NCI-H345 (cell line): ENCODE measurements around the gene CBLL1.

Source experiments
- DNase-seq: peaks from one replicate; lab custom pipeline; 2025; lab: John Stamatoyannopoulos, UW

CBLL1 gene

GRCh38 chr7:107744345-107744750, 406 bp downstream of the CBLL1 start:
- DNase-seq, result no peak

- no peak for DNase-seq
Observed at GRCh38 chr7:107746006-107746405, 2.1 kb downstream of the CBLL1 start.

- no peak for DNase-seq
Observed at GRCh38 chr7:107751113-107751512, 7.2 kb downstream of the CBLL1 start.

- no peak for DNase-seq
Observed at GRCh38 chr7:107754642-107755041, 10.7 kb downstream of the CBLL1 start.

- no peak for DNase-seq
Observed at GRCh38 chr7:107758667-107759066, 14.7 kb downstream of the CBLL1 start.

- DNase-seq, result no peak
Observed at GRCh38 chr7:107767391-107767790, 23.4 kb downstream of the CBLL1 start.

GRCh38 chr7:107768263-107768662, 24.3 kb downstream of the CBLL1 start:
- DNase-seq, result no peak

- DNase-seq, result no peak
Observed at GRCh38 chr7:107773027-107773426, 29.1 kb downstream of the CBLL1 start.

GRCh38 chr7:107777702-107778101, 33.8 kb downstream of the CBLL1 start:
- no peak for DNase-seq

GRCh38 chr7:107778283-107778682, 34.3 kb downstream of the CBLL1 start:
- DNase-seq, result no peak

GRCh38 chr7:107779647-107780099, 35.7 kb downstream of the CBLL1 start:
- no peak for DNase-seq

- no peak for DNase-seq
Observed at GRCh38 chr7:107782374-107782773, 38.4 kb downstream of the CBLL1 start.

- DNase-seq, result no peak
Observed at GRCh38 chr7:107783648-107784047, 39.7 kb downstream of the CBLL1 start.

GRCh38 chr7:107785170-107785569, 41.2 kb downstream of the CBLL1 start:
- no peak for DNase-seq

GRCh38 chr7:107785926-107786325, 42.0 kb downstream of the CBLL1 start:
- DNase-seq, result no peak

- no peak for DNase-seq
Observed at GRCh38 chr7:107788216-107788615, 44.3 kb downstream of the CBLL1 start.

GRCh38 chr7:107788662-107789061, 44.7 kb downstream of the CBLL1 start:
- no peak for DNase-seq

- no peak for DNase-seq
Observed at GRCh38 chr7:107789647-107790046, 45.7 kb downstream of the CBLL1 start.

- DNase-seq, result no peak
Observed at GRCh38 chr7:107792364-107792763, 48.4 kb downstream of the CBLL1 start.

- no peak for DNase-seq
Observed at GRCh38 chr7:107799647-107800264, 55.8 kb downstream of the CBLL1 start.

GRCh38 chr7:107803009-107803610, 59.2 kb downstream of the CBLL1 start, which contains the start of gene SLC26A3:
Gene SLC26A3, minus strand, starts transcription at chr7:107803223. Its CDS starts 8,714 bp downstream, at chr7:107794509.
- DNase-seq, result no peak

- no peak for DNase-seq
Observed at GRCh38 chr7:107809179-107809578, 65.2 kb downstream of the CBLL1 start.

GRCh38 chr7:107810626-107811025, 66.7 kb downstream of the CBLL1 start:
- DNase-seq, result no peak
